ENCODE data around the gene AQR.

AQR gene

DNA sequence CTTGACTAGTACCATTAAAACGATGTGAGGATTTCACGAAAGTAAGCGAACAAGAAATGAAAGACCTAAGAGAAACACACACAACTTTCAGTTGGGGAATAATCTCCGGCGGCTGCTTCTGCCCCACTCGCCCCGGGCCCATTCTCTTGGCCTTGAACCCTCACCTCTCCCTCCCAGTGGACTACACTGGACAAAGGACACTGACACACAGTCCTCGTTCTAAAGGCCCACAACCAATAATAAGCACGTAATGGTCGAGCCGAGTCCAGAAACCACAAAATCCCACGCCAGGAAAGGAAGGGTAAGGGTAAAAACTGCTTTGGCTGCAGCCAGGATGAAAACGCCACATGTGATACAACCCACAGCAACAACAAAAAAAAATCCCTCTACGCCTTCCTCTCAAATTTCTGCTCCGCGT is 18.1 kb upstream of the AQR start:
- Histone ChIP-seq H3K4me1 (ENCODE audit: control insufficient read depth, insufficient read depth, low read depth, low read length) (peaks cover 6% of the 10 kb centered on the region), H4K91ac (ENCODE audit: low read length) (peak overlapping the region; percentile 90), H3K14ac (ENCODE audit: low read length in 2 of 2) (peak overlapping the region; percentile 36 to 68), H3K4me2 (ENCODE audit: low read length, poor library complexity, severe bottlenecking) (peak overlapping the region; percentile 74), H3K27me3 (ENCODE audit: control insufficient read depth in 1 of 2, insufficient read depth in 1 of 2, low read length in 2 of 2) (no peaks in the 10 kb centered on the region), H2AK5ac (ENCODE audit: low read length, severe bottlenecking) (peak overlapping the region; percentile 89), H2BK12ac (ENCODE audit: low read length in 2 of 2) (peak overlapping the region in 1 of 2 experiments; percentile 24), H3K36me3 (ENCODE audit: control insufficient read depth in 1 of 2, insufficient read depth in 2 of 2, low read depth in 1 of 2, low read length in 2 of 2) (peaks cover 0 to 13% of the 10 kb centered on the region in 2 experiments), H3K18ac (ENCODE audit: low read depth in 1 of 2, low read length in 2 of 2) (peak overlapping the region; percentile 89 to 94), H3K4me3 (ENCODE audit: insufficient read depth in 1 of 2, low read depth in 1 of 2, low read length in 2 of 2) (peak overlapping the region; percentile 83 to 98), H2BK120ac (ENCODE audit: low read depth, low read length) (peak overlapping the region; percentile 73), H3K79me1 (replicated peaks; ENCODE audit: low read length, poor library complexity, severe bottlenecking) (no peaks in the 10 kb centered on the region), H2BK5ac (ENCODE audit: low read depth, low read length, poor library complexity, severe bottlenecking) (peak overlapping the region; percentile 22), H3K9me3 (ENCODE audit: control insufficient read depth, low read length) (no peaks in the 10 kb centered on the region), H3K4ac (ENCODE audit: low read depth in 1 of 2, low read length in 2 of 2) (peak overlapping the region in 1 of 2 experiments; percentile 87), H2BK15ac (ENCODE audit: low read depth, poor library complexity, severe bottlenecking) (peak overlapping the region; percentile 89), H3K9ac (ENCODE audit: low read length) (peak overlapping the region; percentile 98), H3K23ac (ENCODE audit: low read length in 2 of 2) (peak overlapping the region in 1 of 2 experiments; percentile 79), H3K27ac (ENCODE audit: low read length, poor library complexity, severe bottlenecking) (peak overlapping the region; percentile 89), H2AFZ (ENCODE audit: low read depth, low read length) (no peak overlapping the region), H4K8ac (ENCODE audit: low read length) (peak overlapping the region; percentile 93)
- peak; percentile 71 for DNase-seq
- 0% methylated on average over 9 of the region's 16 CpGs for WGBS

DNA sequence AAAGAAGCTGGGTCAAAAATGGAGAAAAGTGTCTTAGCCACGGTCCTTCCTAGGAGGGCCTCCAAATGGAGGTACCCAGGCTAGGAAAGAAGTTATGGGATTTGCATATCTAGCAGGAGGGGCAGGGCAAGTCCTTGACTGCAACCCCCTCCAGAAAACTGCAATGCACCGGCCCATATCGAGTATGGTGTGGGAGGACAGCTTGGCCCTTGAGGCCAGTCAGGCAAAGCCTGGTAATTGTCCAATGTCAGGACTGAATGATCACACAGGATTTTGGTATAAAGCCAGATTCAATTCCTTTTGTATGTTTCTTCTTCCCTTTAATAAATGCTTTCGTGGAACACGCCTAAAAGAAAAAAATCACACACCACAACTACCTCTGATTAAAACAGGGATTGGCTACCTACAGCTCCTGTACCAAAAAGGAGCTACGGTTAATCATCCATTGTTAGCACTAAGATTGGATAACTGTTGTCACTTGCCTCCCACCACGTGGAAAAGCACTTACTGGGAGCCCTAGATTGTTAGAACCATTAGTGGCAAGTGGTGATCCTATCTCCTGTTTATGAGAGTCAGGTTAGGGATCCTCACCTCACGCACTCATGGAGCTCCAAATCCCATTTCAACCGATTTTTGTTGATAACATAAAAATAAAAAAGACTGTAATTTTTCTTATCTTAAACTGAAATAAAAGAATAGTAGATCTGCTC is 17.4 kb upstream of the AQR start:
- H2BK120ac ChIP-seq (ENCODE audit: low read depth, low read length): no peak overlapping the region
- no peak overlapping the region for H3K4ac ChIP-seq (ENCODE audit: low read depth in 1 of 2, low read length in 2 of 2)
- DNase-seq: peak; percentile 23

DNA sequence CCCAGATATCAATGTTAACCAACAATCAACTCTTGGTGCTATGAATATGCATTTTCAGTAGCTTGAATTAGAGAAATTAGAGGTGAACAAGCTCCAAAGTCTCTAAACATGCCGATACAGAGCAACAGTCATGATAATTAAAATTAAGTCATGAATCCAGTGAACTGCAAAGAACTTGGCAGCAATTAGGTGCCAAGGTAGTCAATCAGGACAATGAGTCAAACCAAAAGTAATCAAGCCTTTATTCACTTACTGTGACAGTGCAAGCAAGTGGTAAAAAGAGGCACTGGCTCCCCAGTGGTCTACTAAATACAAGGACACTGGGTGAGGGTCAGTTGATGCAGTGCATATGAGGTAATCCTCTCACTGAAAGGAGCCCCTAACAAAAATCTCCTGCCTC is 16.8 kb upstream of the AQR start:
- Histone ChIP-seq H3K79me1 (replicated peaks; ENCODE audit: low read length, poor library complexity, severe bottlenecking) (peaks cover 2% of the 10 kb centered on the region), H2AK5ac (ENCODE audit: low read length, severe bottlenecking) (no peak overlapping the region), H3K14ac (ENCODE audit: low read length in 2 of 2) (no peak overlapping the region), H3K4me1 (ENCODE audit: control insufficient read depth, insufficient read depth, low read depth, low read length) (peaks cover 6% of the 10 kb centered on the region), H4K8ac (ENCODE audit: low read length) (no peak overlapping the region), H4K91ac (ENCODE audit: low read length) (no peak overlapping the region), H3K18ac (ENCODE audit: low read depth in 1 of 2, low read length in 2 of 2) (no peak overlapping the region), H2BK120ac (ENCODE audit: low read depth, low read length) (no peak overlapping the region), H3K4ac (ENCODE audit: low read depth in 1 of 2, low read length in 2 of 2) (no peak overlapping the region), H3K9ac (ENCODE audit: low read length) (peak overlapping the region; percentile 98), H3K27ac (ENCODE audit: low read length, poor library complexity, severe bottlenecking) (no peak overlapping the region), H2BK15ac (ENCODE audit: low read depth, poor library complexity, severe bottlenecking) (no peak overlapping the region), H3K36me3 (ENCODE audit: control insufficient read depth in 1 of 2, insufficient read depth in 2 of 2, low read depth in 1 of 2, low read length in 2 of 2) (peaks cover 0 to 26% of the 10 kb centered on the region in 2 experiments), H3K9me3 (ENCODE audit: control insufficient read depth, low read length) (no peaks in the 10 kb centered on the region), H2AFZ (ENCODE audit: low read depth, low read length) (no peak overlapping the region), H2BK12ac (ENCODE audit: low read length in 2 of 2) (no peak overlapping the region), H2BK5ac (ENCODE audit: low read depth, low read length, poor library complexity, severe bottlenecking) (no peak overlapping the region), H3K4me2 (ENCODE audit: low read length, poor library complexity, severe bottlenecking) (peak overlapping the region; percentile 66), H3K27me3 (ENCODE audit: control insufficient read depth in 1 of 2, insufficient read depth in 1 of 2, low read length in 2 of 2) (no peaks in the 10 kb centered on the region), H3K4me3 (ENCODE audit: insufficient read depth in 1 of 2, low read depth in 1 of 2, low read length in 2 of 2) (peak overlapping the region in 1 of 2 experiments; percentile 98), H3K23ac (ENCODE audit: low read length in 2 of 2) (no peak overlapping the region)
- WGBS: 100% methylated on average over 1 of the region's 1 CpG
- no peak for DNase-seq

More for the DNA sequence above, 17.4 kb upstream of the AQR start:
- Histone ChIP-seq H3K27me3 (ENCODE audit: control insufficient read depth in 1 of 2, insufficient read depth in 1 of 2, low read length in 2 of 2) (no peaks in the 10 kb centered on the region), H2BK5ac (ENCODE audit: low read depth, low read length, poor library complexity, severe bottlenecking) (no peak overlapping the region), H2BK15ac (ENCODE audit: low read depth, poor library complexity, severe bottlenecking) (no peak overlapping the region), H2AK5ac (ENCODE audit: low read length, severe bottlenecking) (no peak overlapping the region), H3K79me1 (replicated peaks; ENCODE audit: low read length, poor library complexity, severe bottlenecking) (no peaks in the 10 kb centered on the region), H3K9ac (ENCODE audit: low read length) (peak overlapping the region; percentile 98), H3K36me3 (ENCODE audit: control insufficient read depth in 1 of 2, insufficient read depth in 2 of 2, low read depth in 1 of 2, low read length in 2 of 2) (peaks cover 0 to 20% of the 10 kb centered on the region in 2 experiments), H4K8ac (ENCODE audit: low read length) (no peak overlapping the region), H3K4me1 (ENCODE audit: control insufficient read depth, insufficient read depth, low read depth, low read length) (peaks cover 6% of the 10 kb centered on the region), H3K4me3 (ENCODE audit: insufficient read depth in 1 of 2, low read depth in 1 of 2, low read length in 2 of 2) (peak overlapping the region in 1 of 2 experiments; percentile 98), H2AFZ (ENCODE audit: low read depth, low read length) (no peak overlapping the region), H3K27ac (ENCODE audit: low read length, poor library complexity, severe bottlenecking) (no peak overlapping the region), H3K9me3 (ENCODE audit: control insufficient read depth, low read length) (no peaks in the 10 kb centered on the region), H3K23ac (ENCODE audit: low read length in 2 of 2) (no peak overlapping the region), H3K18ac (ENCODE audit: low read depth in 1 of 2, low read length in 2 of 2) (no peak overlapping the region), H4K91ac (ENCODE audit: low read length) (no peak overlapping the region), H2BK12ac (ENCODE audit: low read length in 2 of 2) (no peak overlapping the region), H3K4me2 (ENCODE audit: low read length, poor library complexity, severe bottlenecking) (peak overlapping the region; percentile 66), H3K14ac (ENCODE audit: low read length in 2 of 2) (no peak overlapping the region)
- 10% methylated on average over 7 of the region's 9 CpGs for WGBS

DNA sequence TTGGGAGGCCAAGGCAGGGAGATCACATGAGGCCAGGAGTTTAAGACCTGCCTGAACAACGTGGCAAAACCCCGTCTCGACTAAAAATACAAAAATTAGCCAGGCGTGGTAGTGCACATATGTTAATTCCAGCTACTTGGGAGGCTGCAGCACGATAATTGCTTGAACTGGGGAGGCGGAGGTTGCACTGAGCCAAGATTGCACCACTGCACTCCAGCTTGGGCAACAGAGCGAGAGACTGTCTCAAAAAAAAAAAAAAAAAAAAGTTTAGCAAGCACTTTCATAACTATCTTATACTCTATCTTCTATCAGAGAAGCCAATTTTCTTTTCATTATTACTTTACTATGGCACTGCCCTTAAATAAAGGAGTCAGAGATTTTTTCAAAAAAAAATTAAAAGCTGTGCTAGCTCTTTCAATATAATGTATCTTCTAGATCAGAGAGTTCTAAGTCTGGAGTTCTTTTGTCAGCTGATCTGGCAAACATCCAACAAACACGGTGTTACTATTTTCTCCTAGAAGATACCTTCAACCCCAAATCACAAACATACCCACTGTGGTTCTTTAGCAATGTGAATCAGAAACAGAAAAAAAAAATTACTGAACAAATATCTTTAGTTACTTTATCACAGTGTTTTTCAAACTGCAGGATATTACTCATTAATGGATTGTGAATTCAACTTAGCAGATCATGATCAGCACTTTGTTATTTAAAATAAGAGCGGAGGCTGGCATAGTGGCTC is 15.5 kb upstream of the AQR start:
- H3K4me2 ChIP-seq (ENCODE audit: low read length, poor library complexity, severe bottlenecking): peak overlapping the region; percentile 33
- H3K79me1 ChIP-seq (replicated peaks; ENCODE audit: low read length, poor library complexity, severe bottlenecking): peaks cover 2% of the 10 kb centered on the region
- H3K27ac ChIP-seq (ENCODE audit: low read length, poor library complexity, severe bottlenecking): no peak overlapping the region
- H4K91ac ChIP-seq (ENCODE audit: low read length): no peak overlapping the region
- H3K14ac ChIP-seq (ENCODE audit: low read length in 2 of 2): no peak overlapping the region
- H3K36me3 ChIP-seq (ENCODE audit: control insufficient read depth in 1 of 2, insufficient read depth in 2 of 2, low read depth in 1 of 2, low read length in 2 of 2): peaks cover 0 to 31% of the 10 kb centered on the region in 2 experiments
- peak overlapping the region in 1 of 2 experiments; percentile 16 for H3K4me3 ChIP-seq (ENCODE audit: insufficient read depth in 1 of 2, low read depth in 1 of 2, low read length in 2 of 2)
- no peak overlapping the region for H3K23ac ChIP-seq (ENCODE audit: low read length in 2 of 2)
- no peak overlapping the region for H4K8ac ChIP-seq (ENCODE audit: low read length)
- peak overlapping the region; percentile 69 for H3K9ac ChIP-seq (ENCODE audit: low read length)
- H2BK12ac ChIP-seq (ENCODE audit: low read length in 2 of 2): no peak overlapping the region
- H2BK15ac ChIP-seq (ENCODE audit: low read depth, poor library complexity, severe bottlenecking): no peak overlapping the region
- WGBS: 81% methylated on average over 9 of the region's 9 CpGs
- no peak overlapping the region for H2AK5ac ChIP-seq (ENCODE audit: low read length, severe bottlenecking)
- H2BK5ac ChIP-seq (ENCODE audit: low read depth, low read length, poor library complexity, severe bottlenecking): no peak overlapping the region
- H2BK120ac ChIP-seq (ENCODE audit: low read depth, low read length): no peak overlapping the region
- no peak overlapping the region for H2AFZ ChIP-seq (ENCODE audit: low read depth, low read length)
- DNase-seq: peak; percentile 45
- no peaks in the 10 kb centered on the region for H3K27me3 ChIP-seq (ENCODE audit: control insufficient read depth in 1 of 2, insufficient read depth in 1 of 2, low read length in 2 of 2)
- H3K9me3 ChIP-seq (ENCODE audit: control insufficient read depth, low read length): no peaks in the 10 kb centered on the region
- H3K18ac ChIP-seq (ENCODE audit: low read depth in 1 of 2, low read length in 2 of 2): no peak overlapping the region
- H3K4ac ChIP-seq (ENCODE audit: low read depth in 1 of 2, low read length in 2 of 2): no peak overlapping the region
- peaks cover 6% of the 10 kb centered on the region for H3K4me1 ChIP-seq (ENCODE audit: control insufficient read depth, insufficient read depth, low read depth, low read length)
